A549 (cell line): ENCODE data around the gene ALDH4A1.

Experiments
- MAFK ChIP-seq: fragments of 450-650 bp; IDR thresholded peaks from 2 replicates; pipeline ENCODE4 v1.6.1; 2014; ENCODE audit not compliant: partially characterized antibody
- POLR2A ChIP-seq: IDR thresholded peaks from 2 replicates; pipeline ENCODE4 v1.6.1; 2012; ENCODE audit warnings: mild to moderate bottlenecking, low read length

DNA sequence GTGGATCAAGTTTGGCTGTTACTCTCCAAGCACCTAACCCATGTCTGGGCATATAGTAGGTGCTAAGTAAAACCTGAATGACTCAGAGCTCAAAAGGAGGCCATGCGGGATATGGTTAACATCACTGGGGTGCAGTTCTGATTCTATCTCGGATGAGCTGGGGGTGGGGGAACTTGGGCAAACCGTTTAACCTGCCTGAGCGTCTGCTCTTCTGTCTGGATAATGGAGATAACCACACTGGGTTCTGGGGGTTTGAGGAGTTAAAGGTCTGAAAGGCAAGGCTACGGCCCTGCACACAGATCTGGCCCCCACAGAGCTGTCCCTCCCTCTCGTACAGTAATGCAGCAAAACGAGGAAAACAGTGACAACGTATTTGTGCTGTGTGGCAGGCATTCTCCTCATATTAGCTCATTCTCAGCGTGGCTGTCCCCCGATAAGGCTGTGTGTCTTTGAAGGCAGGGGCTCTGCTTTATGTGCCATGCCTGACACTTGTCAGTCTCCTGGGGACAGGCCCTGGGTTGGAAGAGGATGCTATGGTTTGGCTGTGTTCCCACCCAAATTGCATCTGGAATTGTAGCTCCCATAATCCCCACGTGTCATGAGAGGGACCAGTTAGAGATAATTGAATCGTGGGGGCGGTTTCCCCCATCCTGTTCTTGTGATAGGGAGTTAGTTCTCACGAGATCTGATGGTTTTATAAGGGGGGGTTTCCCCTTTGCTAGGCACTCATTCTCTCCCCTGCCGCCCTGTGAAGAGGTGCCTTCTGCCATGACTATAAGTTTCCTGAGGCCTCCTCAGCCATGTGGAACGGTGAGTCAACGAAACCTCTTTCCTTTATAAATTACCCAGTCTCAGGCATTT, 6.8 kb upstream of the ALDH4A1 start:
- TF ChIP-seq POLR2A, result no peak
- no peak for TF ChIP-seq MAFK
